HepG2 (cell line): ENCODE measurements around the gene MAN2A2. TPM values are rescaled to one million over a fixed set of nuclear protein-coding genes. Genes with fewer than 3 reads are reported as not detected.

Experiments used
- AGO2 ChIP-seq: fragments of 200-400 bp; formaldehyde crosslinking; optimal IDR thresholded peaks from 2 replicates; pipeline ENCODE3; 2017; ENCODE audit warnings: mild to moderate bottlenecking, low read depth, low read length, moderate library complexity
- BCL6 ChIP-seq: IDR thresholded peaks from 2 replicates; pipeline ENCODE4 v1.6.1; 2016; ENCODE audit warnings: missing genetic modification reagents, missing compliant biosample characterization
- FOSL1 ChIP-seq: sonication (generic); formaldehyde crosslinking; IDR thresholded peaks from 2 replicates; pipeline ENCODE4 v1.9.0; 2021; ENCODE audit warnings: missing genetic modification reagents, borderline replicate concordance
- HMGXB4 ChIP-seq, 2 experiments: sonication (generic) in 1 of 2; formaldehyde crosslinking in 1 of 2; IDR thresholded peaks; 2 replicates each; pipeline versions ENCODE4 v1.4.0 to v1.6.1; 2018 to 2020; ENCODE audit warnings: missing genetic modification reagents in 2 of 2, borderline replicate concordance in 1 of 2, low read depth in 1 of 2, mild to moderate bottlenecking in 1 of 2, missing biosample characterization in 1 of 2
- HNRNPLL ChIP-seq: fragments of 200-400 bp; formaldehyde crosslinking; IDR thresholded peaks from 2 replicates; pipeline ENCODE4 v1.6.1; 2017; ENCODE audit warnings: mild to moderate bottlenecking, low read depth, low read length; ENCODE audit not compliant: poor library complexity, severe bottlenecking
- MED13 ChIP-seq: sonication (generic); formaldehyde crosslinking; IDR thresholded peaks from 2 replicates; pipeline ENCODE4 v1.5.0; 2020; ENCODE audit warnings: missing genetic modification reagents
- NFKB2 ChIP-seq: sonication (generic); formaldehyde crosslinking; IDR thresholded peaks from 2 replicates; pipeline ENCODE4 v1.4.0; 2020; ENCODE audit warnings: missing genetic modification reagents, borderline replicate concordance
- NKX3-1 ChIP-seq: sonication (generic); formaldehyde crosslinking; IDR thresholded peaks from 2 replicates; pipeline ENCODE4 v1.5.0; 2020; ENCODE audit warnings: missing genetic modification reagents
- PRDM10 ChIP-seq: sonication (generic); formaldehyde crosslinking; IDR thresholded peaks from 2 replicates; pipeline ENCODE4 v1.4.0; 2020; ENCODE audit warnings: low read depth, missing genetic modification reagents
- PRDM15 ChIP-seq: sonication (generic); formaldehyde crosslinking; IDR thresholded peaks from 2 replicates; pipeline ENCODE4 v1.4.0; 2020; ENCODE audit warnings: missing genetic modification reagents
- SOX13 ChIP-seq, 3 experiments: fragments of 450-650 bp in 1 of 3; sonication (generic) in 1 of 3; formaldehyde crosslinking in 1 of 3; IDR thresholded peaks in 2 of 3; conservative IDR thresholded peaks in 1 of 3; 2 replicates each; pipeline versions ENCODE4 v1.5.0 to v1.6.1; 2016 to 2020; ENCODE audit warnings: antibody characterized with exemption in 1 of 3, mild to moderate bottlenecking in 1 of 3, missing compliant biosample characterization in 1 of 3, missing genetic modification reagents in 1 of 3, moderate library complexity in 1 of 3
- SP4 ChIP-seq: sonication (generic); formaldehyde crosslinking; IDR thresholded peaks from 2 replicates; pipeline ENCODE4 v1.8.1; 2023; ENCODE audit warnings: mild to moderate bottlenecking, missing genetic modification reagents
- ZBTB2 ChIP-seq: sonication (generic); formaldehyde crosslinking; IDR thresholded peaks from 2 replicates; pipeline ENCODE4 v1.8.0; 2022; ENCODE audit warnings: low read depth, missing genetic modification reagents
- ZNF10 ChIP-seq: sonication (generic); formaldehyde crosslinking; IDR thresholded peaks from 2 replicates; pipeline ENCODE4 v1.4.0; 2020; ENCODE audit warnings: mild to moderate bottlenecking, low read depth, missing genetic modification reagents, borderline replicate concordance
- ZNF672 ChIP-seq: sonication (generic); formaldehyde crosslinking; IDR thresholded peaks from 2 replicates; pipeline ENCODE4 v1.8.1; 2022; ENCODE audit warnings: missing genetic modification reagents
- ZNF7 ChIP-seq: IDR thresholded peaks from 2 replicates; pipeline ENCODE4 v1.6.1; 2016; ENCODE audit warnings: missing biosample characterization, missing genetic modification reagents
- ZNF788 ChIP-seq: sonication (generic); formaldehyde crosslinking; IDR thresholded peaks from 2 replicates; pipeline ENCODE4 v1.5.0; 2020; ENCODE audit warnings: mild to moderate bottlenecking, missing genetic modification reagents, borderline replicate concordance
- ZNF816 ChIP-seq: sonication (generic); formaldehyde crosslinking; IDR thresholded peaks from 2 replicates; pipeline ENCODE4 v1.8.0; 2022; ENCODE audit warnings: missing genetic modification reagents, mild to moderate bottlenecking, borderline replicate concordance
- polyA plus RNA-seq, 8 experiments: library from polyadenylated mRNA; depleted of rRNA in 3 of 8; stranded (reverse) in 7 of 8; unstranded in 1 of 8; fragments of >200 nt; fragmentation: Illumina TruSeq in 4 of 8; extraction: Trizol in 4 of 8; gene quantifications; 2 replicates each; pipeline versions ENCODE4 v1.2.1 to v1.2.3, GENCODE V29; 2011 to 2016; ENCODE audit warnings: low read depth in 4 of 8, missing spikeins in 1 of 8, mixed read lengths in 1 of 8; ENCODE audit not compliant: insufficient read depth in 1 of 8
- total RNA-seq, 5 experiments: library from RNA; depleted of rRNA; stranded (reverse); fragments of >200 nt; fragmentation: Illumina TruSeq; extraction: Trizol; gene quantifications; 2 replicates each; pipeline ENCODE4 v1.2.3, GENCODE V29; 2016; ENCODE audit warnings: low read depth in 1 of 5

Gene MAN2A2
- total and polyA plus RNA-seq, 2 of the 13 experiments (the other 11 are each of a cell fraction or from before 2014, with no cell fraction given), result 17.5 to 51.5 TPM

- TF ChIP-seq PRDM10 (CRISPR knock-in tag) (no peak), ZNF672 (no peak), FOSL1 (CRISPR knock-in tag) (no peak), ZBTB2 (CRISPR knock-in tag) (0 out of 2 replicates have a peak, but pooled peaks have one; percentile 37), BCL6 (peak; percentile 96), ZNF788 (CRISPR knock-in tag) (no peak), HNRNPLL (no peak), NFKB2 (CRISPR knock-in tag) (no peak), ZNF10 (CRISPR knock-in tag) (no peak), ZNF7 (CRISPR knock-in tag) (no peak), AGO2 (peak; percentile 27), ZNF816 (CRISPR knock-in tag) (no peak), SOX13 (IDR thresholded peaks at IDR 0.05) (no peak), SOX13 (CRISPR knock-in tag; conservative IDR thresholded peaks at IDR 0.05 in 1 of 2, IDR thresholded peaks at IDR 0.05 in 1 of 2) (peak in 1 of 2 experiments; percentile 17; a peak in 1 of 4 replicates), NKX3-1 (CRISPR knock-in tag) (no peak), PRDM15 (no peak), HMGXB4 (CRISPR knock-in tag; IDR thresholded peaks at IDR 0.05; ENCODE audit: borderline replicate concordance in 1 of 2, low read depth in 1 of 2) (0 out of 4 replicates have a peak, but pooled peaks of 1 of the 2 experiments have one; percentile 22), SP4 (CRISPR knock-in tag) (no peak), MED13 (CRISPR knock-in tag) (no peak)
Observed at GRCh38 chr15:90871139-90871715, 31.9 kb upstream of the MAN2A2 start (continued).
